Motor neuron (in vitro differentiated cells): ENCODE measurements around the gene KBTBD8. TPM values are rescaled to one million over a fixed set of nuclear protein-coding genes. Genes with fewer than 3 reads are reported as not detected.

Experiments used
- ATAC-seq, 8 experiments: fragments of 200-7000 bp; cut with Tn5 transposase; replicated peaks in 6 of 8; 2 replicates each; pipeline ENCODE4 v1.8.0; 2021; ENCODE audit warnings: mild to moderate bottlenecking in 8 of 8, moderate library complexity in 8 of 8
- H3K27ac ChIP-seq, 2 donors: fragments of 250-450 bp; sonication (Bioruptor Pico); 2 replicates each; pipeline ENCODE4 v1.9.0; 2021; ENCODE audit warnings: antibody characterized with exemption in 2 of 2, mild to moderate bottlenecking in 2 of 2, moderate library complexity in 1 of 2
- H3K4me1 ChIP-seq, 2 donors: fragments of 250-450 bp; sonication (Bioruptor Pico); replicated peaks in 1 of 2; 2 replicates each; pipeline ENCODE4 v1.6.1; 2021; ENCODE audit warnings: antibody characterized with exemption in 2 of 2, mild to moderate bottlenecking in 2 of 2, moderate library complexity in 1 of 2
- H3K4me3 ChIP-seq, 5 donors: fragments of 250-450 bp; sonication (Bioruptor Pico); 2 replicates each; pipeline ENCODE4 v1.9.0; 2021; ENCODE audit warnings: antibody characterized with exemption in 5 of 5, mild to moderate bottlenecking in 5 of 5, moderate library complexity in 4 of 5
- WGBS, 10 experiments: fragments of 450-650 bp; shearing (Covaris generic); methylation state at CpG; one replicate each; pipeline ENCODE4 v1.0.0; 2022; 5-methylcytosine and 5-hydroxymethylcytosine counted together
- in situ Hi-C, 9 experiments: fragments of 400-800 bp; cut with MboI; loops; one replicate each; pipeline ENCODE4 v1.15.0; 2021; ENCODE audit warnings: low sequenced_read_pairs in 9 of 9, low pct_unique_long_range_greater_than_20kb in 2 of 9; ENCODE audit not compliant: unreplicated experiment in 9 of 9
- total RNA-seq, 8 experiments: library from RNA; unstranded; fragments of 300-600 nt; gene quantifications; 2 replicates each; pipeline versions ENCODE4 v1.2.3 to v1.2.4, GENCODE V29; 2022

The KBTBD8 gene
- total RNA-seq, 8 experiments from 2014 or later, result 5.0 to 32.8 (median 8.2) TPM

- in situ Hi-C loops, result no loop called here
- 79 to 100% (median 94%) methylated on average over 1 to 2 of the region's 2 CpGs; no CpG with 5 or more reads in 4 of the 10 experiments for WGBS, 10 experiments
- Histone ChIP-seq H3K4me3 (no peak overlapping the region), H3K4me1 (no peaks in the 10 kb centered on the region), H3K27ac (no peak overlapping the region)
- no peak for ATAC-seq
Measured at GRCh38 chr3:66983101-66983500, 15.0 kb upstream of the KBTBD8 start.

DNA sequence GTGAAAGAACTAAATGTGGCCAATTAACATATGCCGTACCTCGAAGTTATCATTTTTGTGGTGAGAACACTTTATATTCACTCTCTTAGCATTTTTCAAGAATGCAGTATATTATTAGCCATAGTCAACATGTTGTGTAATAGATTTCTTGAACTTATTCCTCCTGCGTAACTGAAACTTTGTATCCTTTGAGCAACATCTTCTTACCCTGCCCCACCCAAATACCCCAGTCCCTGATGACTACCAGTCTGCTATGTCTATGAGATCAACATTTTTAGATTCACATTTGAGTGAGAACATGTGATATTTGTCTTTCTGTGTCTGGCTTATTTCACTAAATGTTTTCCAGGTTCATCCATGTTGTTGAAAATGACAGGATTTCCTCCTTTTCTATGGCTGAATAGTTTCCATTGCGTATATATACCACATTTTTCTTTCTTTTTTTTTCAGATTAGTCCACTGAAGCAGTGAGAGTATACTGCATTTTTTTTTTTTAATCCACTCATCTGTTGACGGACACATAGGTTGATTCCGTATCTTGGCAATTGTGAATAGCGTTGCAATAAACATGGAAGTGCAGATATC, 12.7 kb upstream of the KBTBD8 start:
- no peak overlapping the region for H3K4me3 ChIP-seq
- WGBS, 10 experiments, result 56 to 100% (median 94%) methylated on average over 1 to 7 of the region's 7 CpGs

GRCh38 chr3:66986406-66986805, 11.7 kb upstream of the KBTBD8 start:
- H3K4me1 ChIP-seq, result no peaks in the 10 kb centered on the region
- in situ Hi-C loops, result no loop called here
- H3K27ac ChIP-seq, result no peak overlapping the region
- no peak overlapping the region for H3K4me3 ChIP-seq
- WGBS, 10 experiments, result 80 to 95% (median 90%) methylated on average over 1 to 3 of the region's 5 CpGs; no CpG with 5 or more reads in 6 of the 10 experiments
- ATAC-seq, result no peak

More for the DNA sequence above, 12.7 kb upstream of the KBTBD8 start:
- Histone ChIP-seq H3K4me1 (no peaks in the 10 kb centered on the region), H3K27ac (no peak overlapping the region)
- peak in 2 of 8 experiments; percentile 66 to 70 for ATAC-seq
- in situ Hi-C loops, result no loop called here

- in situ Hi-C loops, result no loop called here
- WGBS, 10 experiments, result 17 to 80% (median 41%) methylated on average over 1 to 6 of the region's 6 CpGs
- Histone ChIP-seq H3K27ac (no peak overlapping the region), H3K4me1 (peaks cover 0 to 3% of the 10 kb centered on the region in 2 donors), H3K4me3 (no peak overlapping the region)
- no peak for ATAC-seq
Measured at GRCh38 chr3:66989241-66989640, 8.9 kb upstream of the KBTBD8 start.

DNA sequence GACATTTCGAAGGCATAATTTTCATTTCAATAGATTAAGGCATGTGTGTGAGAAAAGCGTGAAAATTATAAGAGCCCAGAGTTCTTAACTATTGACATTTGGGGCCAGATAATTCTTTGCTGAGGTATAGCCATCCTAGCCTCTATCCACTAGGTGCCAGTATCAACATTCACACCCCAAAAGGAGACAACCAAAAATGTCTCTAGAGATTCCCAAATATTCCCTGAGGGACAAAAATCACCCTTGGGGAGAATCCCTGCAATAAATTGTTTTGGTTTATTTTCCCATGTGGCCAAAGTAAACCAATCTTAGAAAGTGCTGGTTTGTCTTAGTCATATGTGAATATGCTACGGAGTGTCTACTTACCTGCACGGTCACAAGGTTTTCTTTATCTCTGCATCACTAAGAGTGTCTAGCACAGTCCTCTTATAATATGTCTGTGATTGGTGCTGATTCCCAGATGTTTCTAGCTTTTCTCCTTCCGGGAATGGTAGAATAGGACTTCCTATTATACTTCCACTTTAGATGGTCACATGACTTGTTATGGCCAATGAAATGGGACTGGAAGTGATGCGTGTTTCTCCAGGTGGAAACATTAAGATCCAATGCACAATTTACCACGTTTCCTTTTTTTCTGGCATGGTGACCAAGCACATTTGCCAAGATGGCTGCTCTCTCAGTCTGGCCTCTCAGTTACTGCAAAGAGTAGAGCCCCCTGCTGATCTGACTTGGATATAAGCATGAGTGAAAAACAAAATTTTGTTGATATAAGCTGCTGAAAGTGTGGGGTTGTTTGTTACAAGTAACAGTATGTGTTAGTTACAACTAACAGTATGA, 8.0 kb upstream of the KBTBD8 start:
- H3K27ac ChIP-seq, result no peak overlapping the region
- peak in 2 of 8 experiments; percentile 11 to 44 for ATAC-seq
- no peak overlapping the region for H3K4me3 ChIP-seq
- in situ Hi-C loops, result no loop called here
- WGBS, 10 experiments, result 30 to 100% (median 84%) methylated on average over 2 to 7 of the region's 7 CpGs
- peaks cover 0 to 3% of the 10 kb centered on the region in 2 donors for H3K4me1 ChIP-seq

- in situ Hi-C loops, result no loop called here
- peak in 2 of 8 experiments; percentile 62 to 74 for ATAC-seq
- H3K4me1 ChIP-seq, result peaks cover 0 to 3% of the 10 kb centered on the region in 2 donors
- no peak overlapping the region for H3K4me3 ChIP-seq
- no peak overlapping the region for H3K27ac ChIP-seq
- WGBS, 10 experiments, result 13 to 100% (median 100%) methylated on average over 1 of the region's 1 CpG; no CpG with 5 or more reads in 3 of the 10 experiments
Measured at GRCh38 chr3:66991459-66991858, 6.6 kb upstream of the KBTBD8 start.

DNA sequence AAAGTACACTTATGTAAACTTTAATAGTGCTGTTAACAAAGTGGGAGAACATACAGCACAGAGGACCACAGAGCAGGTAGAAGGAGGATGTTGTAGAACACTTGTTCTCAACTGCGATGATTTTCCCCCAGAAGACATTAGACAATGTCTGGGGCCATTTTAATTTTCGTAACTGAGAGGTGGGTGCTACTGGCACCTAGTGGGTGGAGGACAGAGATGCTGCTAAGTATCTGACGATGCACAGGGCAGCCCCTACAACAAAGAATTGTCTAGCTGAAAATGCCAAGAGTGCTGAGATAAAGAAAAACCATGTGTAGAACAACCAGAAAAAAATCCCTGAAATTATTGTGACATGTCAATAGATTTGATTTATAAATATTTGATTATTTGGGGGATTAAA, 5.0 kb upstream of the KBTBD8 start:
- in situ Hi-C loops, result no loop called here
- no peak for ATAC-seq
- Histone ChIP-seq H3K27ac (no peak overlapping the region), H3K4me3 (no peak overlapping the region), H3K4me1 (peaks cover 0 to 3% of the 10 kb centered on the region in 2 donors)
- 46 to 100% (median 83%) methylated on average over 2 to 3 of the region's 3 CpGs; no CpG with 5 or more reads in 1 of the 10 experiments for WGBS, 10 experiments

GRCh38 chr3:66994588-66994987, 3.5 kb upstream of the KBTBD8 start:
- H3K27ac ChIP-seq, result no peak overlapping the region
- peaks cover 0 to 7% of the 10 kb centered on the region in 2 donors for H3K4me1 ChIP-seq
- ATAC-seq, result no peak
- in situ Hi-C loops, result no loop called here
- 0 to 83% (median 38%) methylated on average over 1 of the region's 1 CpG; no CpG with 5 or more reads in 2 of the 10 experiments for WGBS, 10 experiments
- no peak overlapping the region for H3K4me3 ChIP-seq

- WGBS, 10 experiments, result 9 to 73% (median 42%) methylated on average over 2 to 4 of the region's 4 CpGs
- H3K27ac ChIP-seq, result no peak overlapping the region
- no peak for ATAC-seq
- no peak overlapping the region for H3K4me3 ChIP-seq
- in situ Hi-C loops, result no loop called here
- H3K4me1 ChIP-seq, result peaks cover 5 to 7% of the 10 kb centered on the region in 2 donors
Measured at GRCh38 chr3:66996696-66997095, 1.4 kb upstream of the KBTBD8 start.

- in situ Hi-C loops, result no loop called here
- Histone ChIP-seq H3K4me3 (peak overlapping the region; percentile 8 to 28 (median 23)), H3K27ac (peak overlapping the region in 1 of 2 donors; percentile 0), H3K4me1 (peaks cover 5 to 7% of the 10 kb centered on the region in 2 donors)
- peak in 6 of 8 experiments; percentile 86 to 97 (median 95) for ATAC-seq
- 0 to 40% (median 12%) methylated on average over 1 to 14 of the region's 18 CpGs; no CpG with 5 or more reads in 2 of the 10 experiments for WGBS, 10 experiments
Measured at GRCh38 chr3:66997560-66998112, 471 bp upstream of the KBTBD8 start.

- ATAC-seq, result no peak
- 0 to 67% (median 6%) methylated on average over 1 to 10 of the region's 10 CpGs; no CpG with 5 or more reads in 1 of the 10 experiments for WGBS, 10 experiments
- H3K27ac ChIP-seq, result no peak overlapping the region
Measured at GRCh38 chr3:66998904-66999235, 763 bp downstream of the KBTBD8 start.

DNA sequence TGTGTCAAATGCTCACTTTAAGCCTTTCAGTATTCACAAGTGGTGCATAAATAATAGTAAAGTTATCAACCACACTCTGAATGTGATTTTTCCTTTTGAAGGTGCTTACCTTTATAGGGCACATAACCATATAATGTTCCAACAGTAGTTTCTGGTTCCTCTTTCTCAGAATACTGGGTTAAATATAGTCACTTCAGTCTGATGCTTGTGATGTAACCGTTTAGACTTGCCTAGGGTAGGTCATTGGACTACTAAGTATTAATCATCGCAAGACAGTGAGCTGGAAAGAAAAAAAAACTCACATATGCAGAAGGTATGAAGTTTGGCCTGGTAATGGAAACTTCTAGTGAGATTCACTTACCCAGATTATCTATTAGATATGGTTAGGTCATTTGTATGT, 1.9 kb downstream of the KBTBD8 start:
- in situ Hi-C loops, result no loop called here
- no peak overlapping the region for H3K27ac ChIP-seq
- peaks cover 5 to 10% of the 10 kb centered on the region in 2 donors for H3K4me1 ChIP-seq
- no peak for ATAC-seq
- 19 to 95% (median 67%) methylated on average over 2 of the region's 2 CpGs; no CpG with 5 or more reads in 3 of the 10 experiments for WGBS, 10 experiments
- H3K4me3 ChIP-seq, result peak overlapping the region in 1 of 5 donors; percentile 0

More at GRCh38 chr3:66998904-66999235, 763 bp downstream of the KBTBD8 start:
- peak overlapping the region; percentile 68 to 86 (median 69) for H3K4me3 ChIP-seq
- in situ Hi-C loops, result no loop called here
- peaks cover 5 to 6% of the 10 kb centered on the region in 2 donors for H3K4me1 ChIP-seq
